ENCODE measurements around the gene ITGB5.

- no peak for TF ChIP-seq CTCF (IDR thresholded peaks at IDR 0.05; ENCODE audit: extremely low read depth in 1 of 2, insufficient read depth in 1 of 2, low read depth in 1 of 2, low read length in 2 of 2)
- TF ChIP-seq POLR2A (IDR thresholded peaks at IDR 0.05; ENCODE audit: low read depth, low read length): no peak
- TF ChIP-seq POLR2AphosphoS5 (IDR thresholded peaks at IDR 0.05; ENCODE audit: insufficient read depth, low read depth, low read length): no peak
- no peak for TF ChIP-seq EZH2 (IDR thresholded peaks at IDR 0.05; ENCODE audit: borderline replicate concordance, low read depth, low read length, severe bottlenecking)
These were observed 53.3 kb downstream of the ITGB5 start for GRCh38 chr3:124833710-124834332.

All from endothelial cell of umbilical vein (primary cell).